HG03045 (cell line): ENCODE measurements around the gene ZFP92.

Experiments
- ATAC-seq: cut with Tn5 transposase; IDR thresholded peaks from one replicate; pipeline ENCODE4 v1.9.1; 2021; ENCODE audit warnings: mild to moderate bottlenecking, moderate library complexity; ENCODE audit not compliant: unreplicated experiment

The ZFP92 gene

DNA sequence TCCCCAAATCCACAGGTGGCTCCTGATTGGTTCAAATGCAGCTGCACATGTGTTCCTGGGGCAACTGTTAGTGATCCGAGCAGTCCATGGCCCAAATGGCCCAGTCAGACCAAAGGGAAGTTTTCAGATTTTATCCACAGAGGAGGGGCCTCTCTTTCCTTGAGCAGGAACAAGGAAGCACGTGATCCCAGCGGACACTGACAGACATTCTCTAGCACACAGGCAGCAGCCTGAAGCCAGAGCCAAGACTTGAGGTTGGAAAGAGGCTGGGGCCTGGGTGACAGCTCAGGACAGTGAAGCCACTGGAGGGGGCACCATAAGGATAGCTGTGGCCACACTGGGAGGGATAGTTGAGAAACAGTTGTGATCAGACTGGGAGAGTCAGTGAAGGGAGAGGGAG is 3.5 kb upstream of the ZFP92 start:
- ATAC-seq = no peak

DNA sequence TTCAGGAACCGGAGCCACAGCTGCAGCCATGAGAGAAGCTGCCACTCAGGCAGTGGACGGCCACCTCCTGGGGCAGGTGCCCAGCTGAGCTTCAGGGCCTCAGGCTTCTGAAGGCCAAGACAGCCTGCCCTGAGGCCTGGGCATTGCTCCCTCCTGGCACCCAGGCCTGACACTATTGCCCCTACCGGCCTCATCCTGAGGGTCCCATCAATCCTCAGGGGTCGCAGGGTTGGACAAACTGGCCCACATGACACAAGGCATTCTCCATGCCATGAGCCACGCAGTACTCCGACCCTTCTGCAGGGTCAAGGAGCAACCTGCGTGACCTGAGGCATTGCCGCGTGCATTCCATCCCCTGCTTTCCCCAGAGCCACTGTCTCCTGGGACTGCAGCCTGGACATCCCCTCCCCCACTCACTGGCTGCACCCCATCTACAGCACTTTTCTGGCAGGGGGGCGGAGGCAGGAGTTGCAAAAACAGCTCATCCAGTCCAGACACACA is 3.0 kb upstream of the ZFP92 start:
- no peak for ATAC-seq

DNA sequence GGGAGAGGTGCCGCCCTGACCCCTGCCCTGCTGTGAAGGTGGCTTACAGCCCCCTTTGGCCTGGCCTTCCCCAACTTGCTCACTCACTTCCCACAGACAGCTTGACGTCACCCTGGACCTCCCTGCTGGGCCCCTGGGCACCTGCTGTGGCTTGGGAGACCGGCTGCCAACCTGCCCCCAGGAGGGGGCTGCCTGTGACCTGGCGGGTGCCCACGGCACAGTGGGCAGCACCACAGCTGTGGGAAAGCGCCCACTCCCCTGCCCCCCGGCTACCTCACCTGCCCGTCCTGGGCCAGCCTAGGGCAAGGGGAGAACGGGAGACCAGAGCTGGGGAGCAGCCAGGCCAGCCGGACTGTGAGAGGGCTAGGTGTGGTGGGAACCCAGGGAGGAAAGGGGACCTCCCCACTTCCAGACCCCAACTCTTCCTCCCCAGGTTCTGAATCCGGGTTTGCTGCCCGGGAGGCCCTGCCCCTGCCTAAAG is 2.4 kb upstream of the ZFP92 start:
- ATAC-seq = no peak

DNA sequence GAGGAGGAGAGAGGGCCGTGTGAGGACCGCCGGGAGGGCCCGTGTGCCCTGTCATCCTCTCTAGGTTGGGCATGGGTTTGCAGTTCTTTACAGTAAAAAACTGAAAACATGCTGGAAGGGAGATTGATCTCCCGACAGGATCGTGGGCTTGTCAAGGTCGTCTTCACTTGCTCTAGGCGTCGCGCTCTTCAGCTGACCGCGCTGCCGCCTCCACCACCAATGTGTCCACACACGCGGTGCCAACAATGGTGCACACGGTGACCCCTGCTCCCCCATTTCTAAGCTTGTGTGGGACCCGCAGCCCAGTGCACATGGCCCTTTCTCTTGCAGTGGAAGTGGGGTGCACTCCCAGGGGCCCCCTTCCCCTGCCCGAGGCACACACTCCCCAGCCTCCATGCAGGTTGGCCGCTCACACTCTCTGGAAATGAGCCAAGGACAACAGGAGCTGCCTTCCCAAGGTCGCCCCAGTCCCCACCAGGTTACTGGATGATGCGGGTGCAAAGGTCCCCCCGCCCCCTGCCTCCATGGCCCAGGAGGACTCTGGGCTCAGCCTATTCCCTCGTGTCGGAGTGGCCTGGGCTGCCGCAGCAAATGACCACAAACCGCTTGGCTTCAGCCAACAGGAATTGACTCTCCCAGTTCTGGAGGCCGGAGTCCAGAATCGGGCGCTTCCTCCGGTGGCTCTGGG is 1.7 kb upstream of the ZFP92 start:
- no peak for ATAC-seq

DNA sequence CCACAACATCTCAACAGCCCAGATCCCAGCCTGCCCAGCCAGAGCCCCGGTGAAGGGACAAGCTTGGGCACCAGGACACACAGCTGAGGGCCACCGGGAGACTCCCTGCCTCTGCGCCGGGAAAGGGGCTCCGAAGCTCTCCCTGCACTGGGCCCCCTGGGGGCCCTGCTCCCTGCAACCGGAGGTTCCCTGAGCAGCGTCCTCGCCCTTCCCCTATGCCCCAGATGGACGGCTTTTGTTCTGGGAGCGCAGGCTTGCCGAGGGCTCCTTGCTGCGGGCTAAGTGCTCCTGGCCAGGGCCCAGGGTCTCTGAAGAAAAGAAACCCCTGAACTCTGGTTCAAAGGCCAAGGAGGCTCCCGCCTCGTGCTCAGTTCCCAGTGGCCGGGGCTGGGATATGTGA is 899 bp upstream of the ZFP92 start:
- no peak for ATAC-seq

DNA sequence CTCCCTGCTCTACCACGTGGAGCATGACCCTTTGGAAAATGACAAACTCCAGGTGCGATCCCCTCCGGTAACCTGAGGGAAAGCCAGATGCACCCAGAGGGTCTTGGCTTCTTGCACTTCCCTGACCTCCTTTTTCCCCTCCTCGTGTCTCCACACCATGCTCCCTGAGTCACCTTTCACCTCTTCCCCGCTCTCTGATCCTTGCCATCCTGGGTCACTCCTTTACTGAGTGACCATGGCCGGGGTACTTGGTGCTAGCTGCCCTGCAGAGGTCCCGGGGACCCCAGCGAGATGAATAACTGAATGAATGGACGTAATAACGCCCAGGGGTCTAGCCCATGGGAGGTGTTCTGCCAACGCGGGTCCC is 401 bp upstream of the ZFP92 start:
- no peak for ATAC-seq

DNA sequence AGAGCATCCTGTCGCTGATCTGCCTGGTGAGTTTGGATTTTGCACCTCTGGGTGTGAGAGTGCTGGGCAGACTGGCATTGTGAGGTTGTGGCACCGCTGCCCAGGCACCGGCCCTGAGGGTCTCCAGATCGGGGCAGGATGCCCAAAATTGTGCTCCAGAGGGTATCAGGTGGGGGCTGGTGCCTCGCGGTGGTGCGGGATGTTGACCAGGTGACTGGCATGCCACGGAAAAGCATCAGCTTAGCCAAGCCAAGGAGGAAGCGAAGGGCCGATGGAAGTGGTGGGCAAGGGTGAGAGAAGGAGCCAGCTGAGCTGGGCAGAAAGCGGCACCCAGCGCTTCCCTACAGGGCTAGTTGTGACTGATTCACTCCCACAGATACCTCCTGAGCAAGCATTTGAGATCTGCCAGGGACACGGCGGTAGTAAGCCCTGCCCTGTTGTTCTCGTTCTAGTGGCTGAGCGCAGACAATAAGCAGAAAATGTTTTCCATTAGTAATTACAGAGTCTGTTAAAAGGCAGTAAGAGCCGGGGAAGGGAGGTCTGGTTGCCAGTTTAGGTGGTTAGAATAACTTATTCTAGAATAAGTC is 809 bp downstream of the ZFP92 start:
- ATAC-seq = no peak

DNA sequence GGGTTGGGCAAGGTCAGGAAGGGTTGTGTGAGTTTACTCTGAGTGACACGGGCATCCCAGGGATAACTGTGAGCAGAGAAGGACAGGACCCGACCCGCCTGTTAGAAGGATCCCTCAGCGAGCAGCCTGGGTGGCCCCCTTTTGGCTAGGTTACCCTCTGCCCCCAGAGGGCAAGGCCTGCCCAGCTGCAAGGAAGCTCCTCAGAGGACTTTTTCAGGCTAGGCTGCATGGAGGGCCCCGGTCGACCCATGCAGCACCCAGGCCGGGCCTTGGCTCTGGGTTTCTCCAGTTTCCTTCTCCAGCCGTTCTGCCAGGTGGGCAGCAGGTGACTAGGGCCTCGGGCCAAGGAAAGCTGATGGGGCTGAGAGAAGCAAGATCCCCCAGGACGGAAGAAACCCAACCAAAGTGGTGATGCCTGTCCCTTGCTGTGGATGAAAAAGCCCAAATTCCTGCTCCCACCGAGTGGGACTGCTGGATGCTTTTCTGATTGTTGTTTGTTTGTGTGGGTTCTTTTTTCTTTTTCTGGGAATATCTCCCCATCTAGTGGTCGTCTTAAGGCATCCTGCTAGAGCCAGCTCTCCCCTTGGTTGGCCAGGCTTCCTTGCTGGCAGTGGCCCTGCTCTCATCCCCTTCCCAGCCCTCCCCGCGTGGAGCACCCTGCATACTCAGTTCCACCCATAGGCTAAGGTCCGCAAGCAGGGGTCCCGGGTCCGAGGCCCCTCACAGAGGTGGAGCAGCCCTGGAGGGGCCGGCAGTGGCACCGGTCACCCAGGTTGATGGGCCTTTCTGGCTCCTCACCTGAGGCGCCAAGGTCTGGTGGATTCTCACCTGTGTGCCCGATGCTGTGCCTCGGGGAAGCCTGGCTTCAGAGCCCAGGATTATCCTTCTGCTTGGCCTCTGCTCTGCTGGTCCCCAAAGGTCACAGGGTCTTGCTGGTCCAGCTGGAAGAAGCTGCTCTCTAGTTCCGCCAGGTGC is 1.8 kb downstream of the ZFP92 start:
- ATAC-seq = no peak

DNA sequence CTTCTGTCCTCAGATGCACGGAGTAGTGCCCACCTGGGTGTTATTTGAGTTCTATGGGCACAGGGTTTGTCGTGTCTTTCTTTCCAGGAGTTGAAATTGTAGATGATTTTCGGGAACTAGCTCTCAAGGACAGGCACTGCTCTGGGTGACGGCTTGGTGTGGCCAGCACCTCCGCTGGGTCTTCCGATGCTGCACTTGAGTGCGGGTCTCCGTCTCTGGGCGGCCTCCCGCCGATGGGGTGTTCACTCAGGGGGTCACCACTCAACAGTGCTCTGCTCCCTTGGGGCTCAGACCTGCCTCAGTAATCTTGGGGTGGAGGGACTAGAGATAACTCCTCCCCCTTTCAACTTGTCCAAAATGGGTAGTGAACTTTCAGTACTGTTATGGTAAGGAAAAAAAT is 2.5 kb downstream of the ZFP92 start:
- no peak for ATAC-seq

DNA sequence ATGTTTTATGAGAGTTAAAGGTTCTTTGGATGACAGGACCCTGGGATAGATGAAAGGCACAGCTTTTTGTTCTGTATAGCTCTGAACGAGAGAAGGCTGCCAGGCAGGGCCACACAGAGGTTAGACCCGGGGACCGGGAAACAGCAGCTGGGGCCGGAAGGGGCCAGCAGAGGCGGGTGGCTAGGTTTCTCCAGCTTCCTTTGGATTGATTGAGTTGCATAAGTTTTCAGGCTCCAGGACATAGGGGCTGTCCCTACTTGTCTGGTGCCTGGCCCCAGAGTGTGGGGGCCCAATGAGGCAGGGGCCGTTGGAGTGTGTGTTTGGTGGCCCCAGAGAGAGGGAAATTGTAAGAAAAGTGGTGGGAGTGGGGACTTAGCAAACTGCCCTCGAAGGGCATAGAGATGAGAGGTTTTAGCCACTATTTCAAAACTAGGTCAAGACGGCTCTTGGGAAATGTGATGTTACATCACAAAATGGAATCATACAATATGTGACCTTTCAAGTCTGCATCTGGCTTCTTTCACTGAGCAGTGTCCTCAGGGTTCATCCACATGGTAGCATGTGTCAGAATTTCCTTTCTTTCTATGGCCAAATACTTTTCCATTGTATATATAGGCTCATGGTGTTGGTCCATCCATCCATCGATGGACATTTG is 3.7 kb downstream of the ZFP92 start:
- no peak for ATAC-seq

DNA sequence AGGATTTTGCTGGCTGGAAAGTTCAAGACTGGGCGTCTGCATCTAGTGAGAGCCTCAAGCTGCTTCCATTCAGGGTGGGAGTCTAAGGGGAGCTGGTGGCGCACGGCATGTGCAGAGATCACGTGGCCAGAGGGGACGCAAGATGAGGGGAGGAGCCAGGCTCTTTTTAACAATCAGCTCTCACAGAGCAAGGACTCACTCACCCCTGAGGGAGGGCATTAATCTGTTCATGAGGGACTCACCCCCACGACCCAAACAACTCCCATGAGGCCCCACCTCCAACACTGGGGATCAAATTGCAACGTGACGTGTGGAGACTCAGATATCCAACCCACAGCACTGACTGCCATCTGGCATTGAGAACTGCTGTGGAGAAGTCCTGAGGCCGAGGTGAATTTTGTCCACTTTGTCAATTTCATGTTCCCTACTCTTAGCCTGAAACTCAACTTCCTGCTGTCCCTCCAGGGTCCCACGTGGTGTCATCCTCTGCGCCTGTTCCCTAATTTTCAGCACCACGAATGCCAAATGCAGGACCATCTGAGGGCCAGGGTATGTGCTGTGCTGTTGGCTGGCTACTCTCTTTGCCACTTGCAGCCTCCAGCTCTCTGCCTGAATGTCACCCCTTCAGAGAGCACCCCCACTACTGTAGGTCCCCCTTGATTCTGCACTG is 5.6 kb downstream of the ZFP92 start:
- no peak for ATAC-seq

DNA sequence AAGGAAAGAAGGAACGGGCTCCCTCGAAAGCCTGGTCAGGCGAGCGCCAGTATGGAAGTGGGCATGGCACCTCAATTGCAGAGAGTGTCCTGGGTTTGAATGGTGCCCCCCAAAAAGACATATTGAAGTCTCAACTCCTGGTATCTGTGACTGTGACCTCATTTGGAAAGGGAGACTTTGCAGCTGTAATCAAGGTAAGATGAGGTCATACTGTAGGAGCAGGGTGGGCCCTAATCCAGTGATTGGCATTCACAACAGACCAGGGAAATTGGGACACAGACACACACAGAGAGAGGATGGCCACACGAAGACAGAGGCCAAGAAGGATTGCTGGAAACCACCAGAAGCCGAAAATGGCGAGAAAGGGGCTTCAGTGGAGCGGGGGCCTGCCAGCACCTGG is 6.4 kb downstream of the ZFP92 start:
- ATAC-seq = no peak

DNA sequence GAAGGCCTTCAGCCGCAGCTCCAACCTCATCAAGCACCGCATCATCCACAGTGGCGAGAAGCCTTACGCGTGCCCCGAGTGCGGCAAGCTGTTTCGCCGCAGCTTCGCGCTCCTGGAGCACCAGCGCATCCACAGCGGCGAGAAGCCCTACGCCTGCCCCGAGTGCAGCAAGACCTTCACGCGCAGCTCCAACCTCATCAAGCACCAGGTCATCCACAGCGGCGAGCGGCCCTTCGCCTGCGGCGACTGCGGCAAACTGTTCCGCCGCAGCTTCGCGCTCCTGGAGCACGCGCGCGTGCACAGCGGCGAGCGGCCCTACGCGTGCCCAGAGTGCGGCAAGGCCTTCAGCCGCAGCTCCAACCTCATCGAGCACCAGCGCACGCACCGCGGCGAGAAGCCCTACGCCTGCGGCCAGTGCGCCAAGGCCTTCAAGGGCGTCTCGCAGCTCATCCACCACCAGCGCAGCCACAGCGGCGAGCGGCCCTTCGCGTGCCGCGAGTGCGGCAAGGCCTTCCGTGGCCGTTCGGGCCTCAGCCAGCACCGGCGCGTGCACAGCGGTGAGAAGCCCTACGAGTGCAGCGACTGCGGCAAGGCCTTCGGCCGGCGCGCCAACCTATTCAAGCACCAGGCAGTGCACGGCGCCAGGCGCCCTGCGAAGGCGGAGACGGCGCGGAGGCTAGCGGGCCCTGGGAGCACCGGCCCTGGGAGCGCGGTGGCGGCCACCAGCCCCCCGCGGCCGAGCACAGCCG is 9.8 kb downstream of the ZFP92 start:
- no peak for ATAC-seq

DNA sequence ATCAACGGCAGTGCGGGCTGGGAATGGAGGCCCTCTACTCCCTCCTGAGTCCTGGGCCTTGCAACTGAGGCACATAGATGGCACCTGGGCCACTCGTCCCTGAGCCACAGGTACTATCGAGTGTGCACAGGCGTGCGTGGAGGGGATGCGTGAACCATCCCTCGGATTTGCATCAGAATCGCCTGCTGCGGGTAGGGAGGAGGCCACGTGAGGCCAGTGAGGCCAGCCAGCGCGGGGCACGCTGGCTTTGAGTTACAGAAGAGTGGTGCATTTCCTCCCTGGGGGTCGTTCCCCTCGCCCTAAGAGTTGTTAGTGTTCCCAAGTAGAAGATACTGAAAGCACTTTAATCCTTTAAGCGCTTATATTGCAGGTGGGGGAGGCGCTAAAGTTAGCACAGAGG is 10.6 kb downstream of the ZFP92 start:
- no peak for ATAC-seq

DNA sequence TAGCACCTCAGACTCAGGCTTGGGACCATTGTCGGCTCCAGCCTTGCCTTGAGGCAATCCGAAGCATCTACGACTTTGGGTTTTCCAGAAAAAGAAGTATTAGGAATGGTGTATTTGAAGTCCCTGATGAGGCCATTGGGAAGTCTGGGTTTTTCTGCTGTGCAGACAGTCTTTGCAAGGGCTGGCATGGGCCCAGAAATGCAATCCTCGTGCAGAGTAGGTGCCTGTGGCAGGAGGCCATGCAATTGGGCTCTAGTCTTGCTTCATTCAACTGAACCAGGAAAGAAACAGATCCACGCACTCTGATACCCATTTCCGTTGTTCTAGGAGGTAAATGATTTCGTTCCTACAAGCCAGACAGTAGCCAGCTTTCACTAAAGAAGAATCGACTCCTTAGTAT is 12.4 kb downstream of the ZFP92 start:
- ATAC-seq = no peak

DNA sequence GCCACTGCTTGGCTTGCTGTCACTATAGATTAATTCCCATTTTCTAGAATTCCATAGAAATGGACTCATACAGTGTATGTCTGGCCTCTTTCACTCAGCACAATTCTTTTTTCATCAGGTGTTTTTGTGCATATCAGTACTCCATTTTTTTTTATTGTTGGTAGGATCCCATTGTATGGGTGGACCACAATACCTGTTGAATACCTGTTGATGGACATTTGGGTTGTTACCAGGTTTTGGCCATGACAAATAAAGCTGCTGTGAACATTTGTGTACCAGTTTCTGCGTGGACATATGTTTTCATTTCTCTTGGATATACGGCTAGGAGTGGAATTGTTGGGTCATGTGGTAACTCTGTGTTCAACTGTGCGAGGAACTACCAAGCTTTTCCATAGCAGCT is 14.9 kb downstream of the ZFP92 start:
- no peak for ATAC-seq

DNA sequence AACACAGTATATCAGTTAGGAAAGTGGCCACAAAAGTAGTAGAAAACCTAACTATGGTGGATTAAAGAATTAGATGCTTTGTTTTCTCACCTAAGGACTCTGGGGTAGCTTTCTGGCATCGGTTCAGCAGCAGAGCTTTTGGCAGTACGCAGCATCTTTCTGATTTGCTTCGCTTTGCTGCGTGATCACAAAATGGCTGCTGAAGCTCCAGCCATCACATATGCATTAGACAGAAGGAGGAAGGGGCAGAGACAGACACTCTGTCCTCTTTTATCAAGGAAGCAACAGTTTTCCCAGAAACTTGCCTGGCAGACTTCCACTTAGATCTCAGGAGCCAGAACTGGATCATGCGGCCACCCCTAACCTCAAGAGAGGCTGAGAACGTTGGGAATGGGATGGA is 19.5 kb downstream of the ZFP92 start:
- ATAC-seq = no peak

DNA sequence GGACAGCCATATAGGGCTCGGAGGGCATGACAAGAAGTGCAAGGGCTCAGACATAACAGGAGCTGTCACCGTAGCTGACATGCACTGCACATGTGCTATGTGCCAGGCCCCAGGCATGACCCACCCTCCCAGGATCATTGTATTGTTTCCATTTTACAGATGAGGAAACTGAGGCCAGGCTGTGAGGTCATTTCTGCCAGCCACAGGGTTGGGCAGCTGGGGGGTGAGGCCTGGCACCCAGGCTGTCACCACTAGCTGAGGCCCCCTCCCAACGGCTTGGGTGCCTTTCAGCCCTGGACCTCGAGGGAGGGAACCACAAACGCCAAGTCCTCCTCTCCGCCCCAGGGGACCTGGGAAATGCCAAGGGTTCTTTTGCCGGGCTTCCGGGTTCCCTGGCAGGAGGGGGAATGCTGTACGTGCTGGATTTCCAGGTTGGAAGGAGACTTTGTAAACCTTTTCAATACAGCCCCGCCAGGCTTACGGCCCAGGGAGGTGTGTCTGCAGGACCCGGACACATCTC is 21.9 kb downstream of the ZFP92 start:
- no peak for ATAC-seq

DNA sequence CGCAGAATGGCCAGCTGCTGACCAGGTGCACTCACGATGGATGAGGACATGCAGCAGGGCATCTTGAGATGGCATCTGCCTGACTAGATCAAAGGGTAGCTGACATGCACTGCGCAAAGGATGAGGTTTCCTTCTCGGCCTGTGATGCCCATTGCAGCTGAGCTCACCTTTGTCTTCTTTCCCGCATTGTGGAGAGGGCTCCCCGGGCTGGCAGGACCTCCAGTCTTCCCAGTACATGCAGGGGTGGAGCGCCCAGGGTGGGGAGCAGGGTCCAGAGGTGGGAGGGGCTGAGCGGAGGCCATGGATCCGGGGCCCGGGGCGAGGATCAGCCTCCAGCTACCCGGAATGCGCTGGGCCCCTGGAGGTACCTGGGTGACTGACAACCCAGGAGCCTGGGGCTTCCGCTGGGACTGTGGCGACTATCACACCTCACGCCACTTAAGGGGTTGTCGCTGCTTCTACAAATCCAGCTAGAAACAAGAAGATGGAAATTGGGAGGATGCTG is 22.6 kb downstream of the ZFP92 start:
- ATAC-seq = no peak
